G401.6 (cell line): ENCODE data around the gene GCC1.

ENCODE experiments used
- FAIRE-seq: peaks from 2 replicates; lab custom pipeline; 2012; peaks lifted over from hg19 to GRCh38; lab: Jason Lieb, UNC

The GCC1 gene

GRCh38 chr7:127536741-127537140 lies 48.7 kb downstream of the GCC1 start:
- no peak for FAIRE-seq

- FAIRE-seq, result no peak
Observed at GRCh38 chr7:127536394-127536691, 49.1 kb downstream of the GCC1 start.

- no peak for FAIRE-seq
Observed at GRCh38 chr7:127535546-127536393, 49.6 kb downstream of the GCC1 start.

GRCh38 chr7:127534636-127535035 lies 50.8 kb downstream of the GCC1 start:
- no peak for FAIRE-seq

GRCh38 chr7:127532736-127533135 lies 52.7 kb downstream of the GCC1 start:
- FAIRE-seq, result no peak

GRCh38 chr7:127532151-127532550 lies 53.2 kb downstream of the GCC1 start:
- FAIRE-seq, result no peak
